OCI-LY7 (cell line): ENCODE data around the gene AHSG. TPM values are rescaled to one million over a fixed set of nuclear protein-coding genes. Genes with fewer than 3 reads are reported as not detected.

Source experiments
- BruUV-seq: library from RNA; stranded (reverse); fragments of 400-500 nt; replicated peaks from 2 replicates; lab custom pipeline; 2021; lab: Mats Ljungman, UMichigan
- CTCF ChIA-PET: fragments of 300-600 bp; sonication (Branson Sonifier 250); formaldehyde crosslinking; loops from one replicate; lab custom pipeline; 2022; ENCODE audit warnings: antibody characterized with exemption; ENCODE audit not compliant: unreplicated experiment; lab: Charles Lee
- POLR2A ChIA-PET: fragments of 300-600 bp; sonication (Branson Sonifier 250); formaldehyde crosslinking; loops from one replicate; lab custom pipeline; 2022; ENCODE audit warnings: antibody characterized with exemption; lab: Charles Lee
- DNase-seq: peaks from one replicate; pipeline ENCODE4 v3.0.0-alpha.2; 2015; ENCODE audit warnings: low spot score
- H2AFZ ChIP-seq: fragments of 200-600 bp; sonication (generic), shearing (Covaris generic); 2 replicates; pipeline ENCODE4 v1.6.1; 2014; ENCODE audit warnings: mild to moderate bottlenecking, antibody characterized with exemption, low read length, moderate library complexity
- H3K27ac ChIP-seq: fragments of 200-600 bp; sonication (generic); 2 replicates; pipeline ENCODE4 v1.5.1; 2014; ENCODE audit warnings: mixed run types, low read depth, mild to moderate bottlenecking, moderate library complexity, low read length, inconsistent platforms; ENCODE audit not compliant: poor library complexity, severe bottlenecking
- H3K36me3 ChIP-seq: fragments of 200-600 bp; sonication (generic); 2 replicates; pipeline ENCODE4 v1.6.1; 2014; ENCODE audit warnings: mild to moderate bottlenecking, antibody characterized with exemption, low read length, moderate library complexity, mixed read lengths; ENCODE audit not compliant: insufficient read depth
- H3K4me1 ChIP-seq: fragments of 200-600 bp; sonication (generic); 2 replicates; pipeline ENCODE4 v1.5.1; 2014; ENCODE audit warnings: mild to moderate bottlenecking, low read length; ENCODE audit not compliant: insufficient read depth, poor library complexity, severe bottlenecking
- H3K4me2 ChIP-seq: fragments of 200-600 bp; sonication (generic); 2 replicates; pipeline ENCODE4 v1.6.1; 2014; ENCODE audit warnings: mild to moderate bottlenecking, low read length
- H3K4me3 ChIP-seq: fragments of 200-600 bp; sonication (generic); 2 replicates; pipeline ENCODE4 v1.5.1; 2014; ENCODE audit warnings: mild to moderate bottlenecking, low read depth, low read length; ENCODE audit not compliant: poor library complexity, severe bottlenecking
- H3K79me2 ChIP-seq: fragments of 200-600 bp; sonication (generic); 2 replicates; pipeline ENCODE4 v1.6.1; 2016; ENCODE audit warnings: low read depth, mild to moderate bottlenecking, low read length, moderate library complexity, mixed read lengths; ENCODE audit not compliant: insufficient read depth
- H3K9me2 ChIP-seq: fragments of 200-600 bp; sonication (generic); 2 replicates; pipeline ENCODE4 v1.6.1; 2016; ENCODE audit warnings: mild to moderate bottlenecking, low read length, mixed read lengths; ENCODE audit not compliant: insufficient read depth
- H3K9me3 ChIP-seq: fragments of 200-600 bp; sonication (generic); 2 replicates; pipeline ENCODE4 v1.6.1; 2014; ENCODE audit warnings: mild to moderate bottlenecking, mixed run types, low read length, mixed read lengths
- H4K20me1 ChIP-seq: fragments of 200-600 bp; sonication (generic); 2 replicates; pipeline ENCODE4 v1.6.1; 2014; ENCODE audit warnings: mild to moderate bottlenecking, antibody characterized with exemption, low read length, moderate library complexity, mixed read lengths; ENCODE audit not compliant: insufficient read depth
- CTCF ChIP-seq: fragments of 200-600 bp; sonication (generic); conservative IDR thresholded peaks from 2 replicates; pipeline ENCODE4 v1.5.1; 2014; ENCODE audit warnings: mild to moderate bottlenecking, antibody characterized with exemption, low read length, moderate library complexity, mixed read lengths
- EZH2phosphoT487 ChIP-seq: fragments of 200-600 bp; sonication (generic); IDR thresholded peaks from 2 replicates; pipeline ENCODE4 v1.6.1; 2018; ENCODE audit warnings: low read depth, borderline replicate concordance, mild to moderate bottlenecking, mixed run types, antibody characterized with exemption, low read length, moderate library complexity, mixed read lengths
- intact Hi-C: fragments of 100-400 bp; cut with micrococcal nuclease; formaldehyde crosslinking; loops from one replicate; pipeline ENCODE4 v1.10.0; 2022; ENCODE audit not compliant: unreplicated experiment
- total RNA-seq, 2 experiments: library from RNA; depleted of rRNA in 1 of 2; stranded (reverse); fragments of >200 nt in 1 of 2; shearing (Covaris generic) in 1 of 2; gene quantifications; 2 replicates each; pipeline ENCODE4 v1.2.3, GENCODE V29; 2014 to 2022

Gene AHSG
- total RNA-seq, 2 experiments from 2014 or later: not detected

- no peak overlapping the region for H3K4me3 ChIP-seq
- H3K27ac ChIP-seq: no peak overlapping the region
- TF ChIP-seq CTCF (no peak), EZH2phosphoT487 (no peak)
- ChIA-PET CTCF (no interaction called here), POLR2A (interaction anchor here (0.5 kb wide), 1 partner anchor 1268 kb away, joined by 3 read pairs; no protein-coding TSS in a partner anchor)
- no peaks in the 10 kb centered on the region for H4K20me1 ChIP-seq
- no peaks in the 10 kb centered on the region for H3K9me3 ChIP-seq
- intact Hi-C loops: no loop called here
- BruUV-seq: no TSS peak
- no peaks in the 10 kb centered on the region for H3K79me2 ChIP-seq
- no peak overlapping the region for H2AFZ ChIP-seq
- DNase-seq: no peak
- no peaks in the 10 kb centered on the region for H3K36me3 ChIP-seq
- no peak overlapping the region for H3K4me2 ChIP-seq
- H3K4me1 ChIP-seq: no peaks in the 10 kb centered on the region
- H3K9me2 ChIP-seq: no peaks in the 10 kb centered on the region
These were observed 18.2 kb upstream of the AHSG start for GRCh38 chr3:186594591-186595113.

GRCh38 chr3:186596568-186597287, 16.1 kb upstream of the AHSG start:
- Histone ChIP-seq H3K79me2 (no peaks in the 10 kb centered on the region), H3K27ac (no peak overlapping the region), H3K4me3 (no peak overlapping the region), H3K9me3 (no peaks in the 10 kb centered on the region), H3K9me2 (no peaks in the 10 kb centered on the region), H4K20me1 (no peaks in the 10 kb centered on the region), H2AFZ (no peak overlapping the region), H3K36me3 (no peaks in the 10 kb centered on the region), H3K4me1 (no peaks in the 10 kb centered on the region), H3K4me2 (no peak overlapping the region)
- BruUV-seq: no TSS peak
- CTCF ChIA-PET: no interaction called here
- intact Hi-C loops: no loop called here
- TF ChIP-seq CTCF: no peak
- no peak for TF ChIP-seq EZH2phosphoT487
- POLR2A ChIA-PET: interaction anchor here (0.6 to 1.1 kb wide), 3 partner anchors 14 to 1435 kb away, joined by 3 to 4 read pairs (median 3); partner anchors contain the start of gene AHSG
- no peak for DNase-seq
